ENCODE data around the gene DVL2.
A peak's percentile ranks its signal among the peaks of the same experiment; 100 is the strongest.

The DVL2 gene

DNA sequence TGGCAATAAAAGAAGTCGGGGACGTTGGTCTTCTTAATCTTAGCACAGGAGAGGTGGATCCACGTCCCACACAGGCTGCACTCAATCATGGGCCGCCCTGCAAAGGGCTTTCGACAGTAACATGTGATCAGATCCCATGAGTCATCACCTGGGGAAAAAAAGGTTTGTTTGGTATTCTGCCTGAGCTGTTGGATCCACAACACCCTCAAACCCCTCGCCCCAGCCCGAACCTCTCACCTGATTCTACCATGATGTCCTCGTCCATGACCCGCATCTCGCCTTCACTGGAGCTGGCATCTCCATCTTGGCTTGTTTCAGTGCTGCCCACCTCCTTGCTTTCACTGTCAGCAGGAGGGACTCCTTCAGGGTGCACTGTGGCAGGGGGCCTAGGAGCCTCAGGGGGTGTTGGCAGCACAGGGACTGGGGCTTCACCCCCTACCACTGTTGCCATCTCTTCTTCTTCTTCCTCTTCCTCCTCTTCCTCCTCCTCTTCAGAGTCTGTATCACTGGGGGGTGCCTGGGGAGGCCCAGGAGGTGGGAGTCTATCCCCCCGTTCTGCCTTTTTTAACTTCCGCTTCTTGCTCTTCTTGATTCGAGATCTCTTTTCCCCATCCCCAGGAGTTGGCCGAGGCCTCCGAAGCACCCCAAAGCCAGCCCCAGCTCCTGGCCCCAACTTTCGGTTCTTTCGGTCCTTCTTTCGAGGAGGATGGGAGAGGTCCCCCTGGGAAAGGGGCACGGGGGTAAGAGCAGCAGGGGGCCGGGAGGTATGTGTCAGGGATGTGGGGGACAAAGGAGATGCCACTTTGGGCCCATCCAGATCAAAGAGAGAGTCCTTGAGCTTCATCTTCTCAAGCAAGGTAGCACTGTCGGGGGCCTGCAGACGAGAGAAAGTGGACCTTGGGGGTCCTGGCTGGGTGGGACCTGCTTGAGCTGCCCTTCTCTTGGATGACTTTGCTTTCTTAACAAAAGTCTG is 1.7 kb upstream of the DVL2 start:
- Mint-ChIP-seq H3K27me3 (no peaks in the 10 kb centered on the region), H3K36me3 (peaks cover 36% of the 10 kb centered on the region)

DNA sequence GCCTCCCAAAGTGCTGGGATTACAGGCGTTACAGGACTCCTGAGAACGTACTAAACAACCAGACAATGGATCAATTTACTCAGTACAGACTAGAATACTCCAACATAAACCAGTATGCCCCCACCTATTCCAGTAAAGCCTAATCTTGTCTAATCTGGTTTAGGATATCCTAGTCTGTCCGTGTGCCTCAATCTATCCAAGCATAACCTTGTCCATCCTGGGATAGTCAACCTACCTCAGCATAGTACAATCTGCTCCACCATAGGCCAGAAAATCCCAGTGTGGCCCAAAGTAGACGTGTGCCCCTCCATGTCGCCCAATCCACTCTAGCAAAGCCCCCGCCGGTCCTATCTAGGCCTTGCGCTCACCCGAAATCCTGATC is 625 bp downstream of the DVL2 start:
- peak; percentile 1 for ATAC-seq
- no peaks in the 10 kb centered on the region for H3K9me3 Mint-ChIP-seq
- H3K4me1 Mint-ChIP-seq: peaks cover 58% of the 10 kb centered on the region
- H3K4me3 Mint-ChIP-seq: peak overlapping the region; percentile 96
- no peaks in the 10 kb centered on the region for H3K27me3 Mint-ChIP-seq
- peak overlapping the region; percentile 92 for H3K27ac Mint-ChIP-seq
- H3K36me3 Mint-ChIP-seq: peaks cover 39% of the 10 kb centered on the region

More for the DNA sequence above, 1.7 kb upstream of the DVL2 start:
- peak overlapping the region; percentile 96 for H3K4me3 Mint-ChIP-seq
- ATAC-seq: no peak
- peaks cover 69% of the 10 kb centered on the region for H3K4me1 Mint-ChIP-seq
- no peaks in the 10 kb centered on the region for H3K9me3 Mint-ChIP-seq
- peak overlapping the region; percentile 43 for H3K27ac Mint-ChIP-seq

DNA sequence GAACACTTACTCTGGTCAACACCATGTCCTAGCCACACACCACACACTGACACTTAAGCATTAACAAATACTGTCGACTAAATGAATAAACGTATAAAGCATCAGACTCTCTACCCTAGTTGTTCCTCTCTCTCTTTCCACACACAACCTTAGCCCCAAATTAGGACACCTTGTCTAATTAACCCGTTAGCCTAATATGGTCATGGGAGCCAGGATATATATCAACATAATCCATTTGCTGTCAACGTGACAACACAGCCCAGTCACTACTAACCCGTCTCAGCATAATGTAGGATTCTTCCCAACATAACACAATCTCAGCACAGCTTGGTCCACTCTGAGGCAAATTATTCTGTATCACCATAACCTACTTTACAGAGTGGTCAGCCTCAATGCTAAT is 2.2 kb downstream of the DVL2 start:
- Mint-ChIP-seq H3K4me3 (peak overlapping the region; percentile 96), H3K27me3 (no peaks in the 10 kb centered on the region), H3K9me3 (no peaks in the 10 kb centered on the region), H3K4me1 (peaks cover 60% of the 10 kb centered on the region), H3K27ac (no peak overlapping the region), H3K36me3 (peaks cover 53% of the 10 kb centered on the region)
- no peak for ATAC-seq

DNA sequence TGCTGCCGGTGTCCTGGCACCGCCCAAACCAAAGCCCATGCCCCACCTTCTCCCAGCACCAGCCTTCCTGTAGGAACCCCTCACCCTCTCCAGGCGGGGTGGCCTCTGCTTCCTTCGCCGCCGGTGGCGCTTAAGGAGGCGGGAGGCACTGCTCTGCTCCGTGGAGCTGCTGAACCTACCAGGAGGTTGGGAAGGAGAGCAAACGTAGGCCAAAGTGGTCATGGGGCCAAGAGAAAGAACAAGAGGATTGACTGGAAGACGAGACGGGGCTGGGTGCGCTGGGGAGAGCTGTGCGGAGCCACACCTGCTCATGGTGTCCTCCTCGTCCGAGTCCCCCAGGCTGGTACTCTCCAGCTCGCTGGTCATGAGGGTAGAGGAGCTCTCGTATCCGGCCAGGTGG is 4.8 kb downstream of the DVL2 start:
- Mint-ChIP-seq H3K27me3 (no peaks in the 10 kb centered on the region), H3K36me3 (peaks cover 34% of the 10 kb centered on the region), H3K4me3 (no peak overlapping the region), H3K9me3 (no peaks in the 10 kb centered on the region), H3K27ac (no peak overlapping the region), H3K4me1 (peaks cover 35% of the 10 kb centered on the region)
- no peak for ATAC-seq

DNA sequence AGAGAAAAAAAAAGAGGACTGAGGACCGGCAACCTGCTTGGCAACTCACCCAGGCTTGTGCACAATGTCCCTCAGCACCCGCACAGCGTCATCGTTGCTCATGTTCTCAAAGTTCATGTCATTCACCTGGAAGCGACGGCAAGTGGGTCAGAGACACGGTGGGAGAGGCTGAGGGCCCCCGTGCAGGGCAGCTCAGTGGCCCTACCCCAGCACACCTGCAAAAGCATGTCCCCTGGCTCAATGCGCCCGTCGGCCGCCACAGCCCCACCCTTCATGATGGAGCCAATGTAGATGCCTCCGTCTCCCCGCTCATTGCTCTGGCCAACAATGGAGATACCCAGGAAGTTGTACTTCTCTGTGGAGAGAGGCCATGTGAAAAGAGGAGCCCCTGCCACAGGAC is 5.4 kb downstream of the DVL2 start:
- no peaks in the 10 kb centered on the region for H3K27me3 Mint-ChIP-seq
- no peak overlapping the region for H3K4me3 Mint-ChIP-seq
- peaks cover 37% of the 10 kb centered on the region for H3K36me3 Mint-ChIP-seq
- H3K4me1 Mint-ChIP-seq: peaks cover 35% of the 10 kb centered on the region
- no peaks in the 10 kb centered on the region for H3K9me3 Mint-ChIP-seq
- H3K27ac Mint-ChIP-seq: no peak overlapping the region
- ATAC-seq: no peak

DNA sequence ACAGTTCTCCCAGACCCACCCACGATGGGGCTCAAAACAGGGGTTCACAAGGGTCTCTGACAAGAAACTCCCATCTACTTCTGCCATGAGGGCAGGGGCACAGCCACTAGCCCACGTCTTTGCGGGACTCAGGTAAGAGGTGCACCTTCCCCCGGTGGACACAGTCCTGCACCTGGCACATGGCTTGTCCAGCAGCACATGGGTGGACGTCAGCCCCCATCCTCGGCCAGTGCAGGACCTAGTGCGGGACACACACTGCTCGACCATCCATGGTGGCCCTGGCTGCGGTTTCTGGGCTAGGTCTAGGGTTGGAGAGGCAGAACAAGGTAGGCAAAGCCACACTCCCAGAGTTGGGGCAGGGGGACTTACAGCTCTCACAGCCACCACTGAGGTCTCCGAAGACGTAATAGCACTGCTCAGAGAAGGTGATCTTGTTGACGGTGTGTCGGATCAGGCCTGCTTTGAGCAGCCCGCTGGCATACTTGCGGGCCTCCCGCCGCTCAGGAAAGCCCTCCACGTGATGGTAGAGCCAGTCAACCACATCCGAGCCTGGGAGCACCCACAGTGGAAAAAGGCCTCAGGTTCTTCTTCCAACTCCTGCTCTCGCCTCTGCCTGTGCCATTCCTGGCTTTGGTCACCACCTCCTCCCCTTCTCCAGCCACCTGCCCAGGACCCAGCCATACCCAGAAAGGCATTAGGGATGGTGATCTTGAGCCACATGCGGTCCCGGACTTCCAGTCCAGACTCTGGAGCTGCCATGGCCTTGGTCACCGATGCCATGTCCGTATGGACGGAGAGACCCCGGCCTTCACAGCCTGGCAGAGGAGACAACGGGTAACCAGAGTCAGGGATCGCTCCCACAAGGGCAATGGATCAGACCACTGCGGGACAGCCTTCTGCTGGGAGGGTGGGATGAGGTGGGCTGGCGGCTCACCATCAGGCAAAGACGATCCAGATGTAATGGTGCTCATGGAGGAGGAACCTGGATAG is 7.3 kb downstream of the DVL2 start:
- no peak for ATAC-seq
- Mint-ChIP-seq H3K4me3 (no peak overlapping the region), H3K9me3 (no peaks in the 10 kb centered on the region), H3K4me1 (peaks cover 16% of the 10 kb centered on the region), H3K27ac (no peak overlapping the region), H3K36me3 (peaks cover 40% of the 10 kb centered on the region), H3K27me3 (no peaks in the 10 kb centered on the region)

DNA sequence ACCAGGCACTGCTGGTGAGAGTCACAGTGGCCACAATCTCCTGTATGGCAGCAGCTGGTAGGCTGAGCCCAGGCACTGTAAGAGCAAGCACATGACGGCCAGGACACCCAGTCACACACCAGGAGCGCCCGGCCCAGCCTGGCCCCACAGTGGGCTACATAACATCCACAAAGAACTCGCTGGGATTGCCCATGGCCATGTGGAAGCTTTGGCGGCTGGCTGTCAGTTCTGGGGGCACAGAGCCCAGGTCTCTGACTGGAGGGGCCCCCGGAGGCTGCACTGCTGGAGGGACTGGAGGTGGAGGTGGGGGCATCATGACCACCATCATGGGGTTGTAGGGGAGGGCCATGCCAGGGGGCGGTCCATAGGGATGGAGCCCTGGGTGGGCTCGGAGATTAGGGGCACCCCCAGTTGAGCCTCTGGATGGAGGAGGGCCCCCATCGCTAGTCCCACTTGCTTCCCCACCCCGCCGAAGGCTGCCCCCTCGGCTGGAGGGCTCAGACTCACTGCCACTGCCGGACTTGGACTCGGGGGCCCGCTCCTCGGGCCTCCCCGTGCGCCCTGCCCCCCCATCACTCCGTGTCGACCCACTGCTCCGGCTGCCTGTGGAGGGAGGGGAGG is 8.5 kb downstream of the DVL2 start:
- H3K27me3 Mint-ChIP-seq: no peaks in the 10 kb centered on the region
- no peak overlapping the region for H3K27ac Mint-ChIP-seq
- H3K36me3 Mint-ChIP-seq: peaks cover 38% of the 10 kb centered on the region
- peak; percentile 9 for ATAC-seq
- H3K9me3 Mint-ChIP-seq: no peaks in the 10 kb centered on the region
- H3K4me3 Mint-ChIP-seq: no peak overlapping the region
- H3K4me1 Mint-ChIP-seq: peaks cover 16% of the 10 kb centered on the region

DNA sequence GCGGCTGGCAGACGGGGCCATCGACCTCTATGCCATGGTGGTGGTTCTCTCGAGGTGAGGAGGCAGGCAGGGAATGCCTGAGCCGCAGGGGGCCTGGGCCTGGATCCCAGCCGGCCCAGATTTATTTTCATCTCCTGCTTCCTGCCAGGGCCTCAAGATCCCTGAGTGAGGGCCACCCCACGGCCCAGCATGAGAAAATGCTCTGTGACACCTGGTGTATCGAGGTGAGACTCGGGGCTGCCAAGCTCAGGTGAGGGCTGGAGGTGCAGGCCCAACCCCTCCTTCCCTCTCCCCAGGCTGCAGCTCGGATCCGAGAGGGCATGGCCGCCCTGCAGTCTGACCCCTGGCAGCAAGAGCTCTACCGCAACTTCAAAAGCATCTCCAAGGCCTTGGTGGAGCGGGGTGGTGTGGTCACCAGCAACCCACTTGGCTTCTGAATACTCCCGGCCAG is 9.6 kb downstream of the DVL2 start:
- Mint-ChIP-seq H3K27ac (no peak overlapping the region), H3K9me3 (no peaks in the 10 kb centered on the region), H3K36me3 (peaks cover 37% of the 10 kb centered on the region), H3K4me3 (no peak overlapping the region), H3K27me3 (no peaks in the 10 kb centered on the region), H3K4me1 (peaks cover 22% of the 10 kb centered on the region)
- no peak for ATAC-seq

DNA sequence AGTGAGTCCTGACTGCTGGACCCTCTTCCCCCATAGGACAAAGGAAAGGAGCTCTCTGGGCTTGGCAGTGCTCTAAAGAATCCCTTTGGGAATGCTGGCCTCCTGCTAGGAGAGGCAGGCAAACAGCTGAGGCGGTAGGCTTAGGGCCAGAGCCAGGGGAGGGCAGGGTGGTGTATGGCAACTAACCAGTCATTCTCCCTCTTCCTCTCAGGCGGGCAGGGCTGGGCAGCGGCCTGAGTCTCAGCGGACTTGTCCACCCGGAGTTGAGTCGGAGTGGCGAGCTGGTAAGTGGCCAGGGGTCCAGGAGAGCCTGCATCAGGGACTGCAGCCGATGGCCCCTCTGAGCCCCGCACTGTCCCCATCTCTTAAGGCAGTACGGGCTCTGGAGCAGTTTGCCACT is 10.2 kb downstream of the DVL2 start:
- Mint-ChIP-seq H3K4me1 (peaks cover 27% of the 10 kb centered on the region), H3K36me3 (peaks cover 31% of the 10 kb centered on the region), H3K27ac (no peak overlapping the region), H3K9me3 (no peaks in the 10 kb centered on the region), H3K27me3 (no peaks in the 10 kb centered on the region), H3K4me3 (no peak overlapping the region)
- ATAC-seq: no peak

DNA sequence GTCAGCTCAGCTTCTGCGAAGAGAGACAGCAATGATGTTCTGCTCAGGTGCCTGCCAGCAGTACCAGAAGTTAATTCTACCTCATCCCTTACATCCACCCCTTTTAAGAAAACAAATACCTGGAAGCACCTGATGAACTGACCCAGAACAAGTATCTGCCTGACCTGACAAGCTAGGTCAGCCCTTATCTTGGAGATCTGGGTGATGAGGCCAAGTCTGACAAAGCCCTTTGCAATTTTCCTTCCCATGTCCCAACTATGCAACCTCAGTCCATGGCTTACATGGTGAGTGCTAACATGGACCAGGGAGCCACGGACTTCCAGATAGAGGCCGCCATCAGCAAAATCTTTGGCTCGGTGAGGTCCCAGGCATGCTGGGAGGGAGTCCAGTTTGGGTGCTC is 10.9 kb downstream of the DVL2 start:
- H3K27ac Mint-ChIP-seq: no peak overlapping the region
- H3K36me3 Mint-ChIP-seq: peaks cover 25% of the 10 kb centered on the region
- H3K27me3 Mint-ChIP-seq: no peaks in the 10 kb centered on the region
- H3K4me3 Mint-ChIP-seq: no peak overlapping the region
- no peaks in the 10 kb centered on the region for H3K9me3 Mint-ChIP-seq
- ATAC-seq: no peak
- peaks cover 35% of the 10 kb centered on the region for H3K4me1 Mint-ChIP-seq

DNA sequence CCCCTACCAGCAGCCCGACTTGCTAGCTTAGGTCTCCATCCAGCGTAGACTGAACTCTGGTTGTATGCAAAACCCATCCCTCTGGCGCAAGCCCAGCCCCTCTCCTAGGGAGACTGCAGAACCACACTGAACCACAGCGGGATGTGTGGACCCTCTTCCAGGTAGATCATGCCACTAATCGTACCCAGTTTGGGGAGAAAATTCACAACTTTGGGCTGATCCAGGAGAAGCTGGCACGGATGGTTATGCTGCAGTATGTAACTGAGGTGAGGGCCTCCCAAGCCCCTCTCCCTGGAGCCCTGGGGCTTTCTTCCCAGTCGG is 11.4 kb downstream of the DVL2 start:
- H3K9me3 Mint-ChIP-seq: no peaks in the 10 kb centered on the region
- no peak overlapping the region for H3K27ac Mint-ChIP-seq
- no peaks in the 10 kb centered on the region for H3K27me3 Mint-ChIP-seq
- peaks cover 36% of the 10 kb centered on the region for H3K4me1 Mint-ChIP-seq
- H3K4me3 Mint-ChIP-seq: no peak overlapping the region
- ATAC-seq: no peak
- peaks cover 20% of the 10 kb centered on the region for H3K36me3 Mint-ChIP-seq

DNA sequence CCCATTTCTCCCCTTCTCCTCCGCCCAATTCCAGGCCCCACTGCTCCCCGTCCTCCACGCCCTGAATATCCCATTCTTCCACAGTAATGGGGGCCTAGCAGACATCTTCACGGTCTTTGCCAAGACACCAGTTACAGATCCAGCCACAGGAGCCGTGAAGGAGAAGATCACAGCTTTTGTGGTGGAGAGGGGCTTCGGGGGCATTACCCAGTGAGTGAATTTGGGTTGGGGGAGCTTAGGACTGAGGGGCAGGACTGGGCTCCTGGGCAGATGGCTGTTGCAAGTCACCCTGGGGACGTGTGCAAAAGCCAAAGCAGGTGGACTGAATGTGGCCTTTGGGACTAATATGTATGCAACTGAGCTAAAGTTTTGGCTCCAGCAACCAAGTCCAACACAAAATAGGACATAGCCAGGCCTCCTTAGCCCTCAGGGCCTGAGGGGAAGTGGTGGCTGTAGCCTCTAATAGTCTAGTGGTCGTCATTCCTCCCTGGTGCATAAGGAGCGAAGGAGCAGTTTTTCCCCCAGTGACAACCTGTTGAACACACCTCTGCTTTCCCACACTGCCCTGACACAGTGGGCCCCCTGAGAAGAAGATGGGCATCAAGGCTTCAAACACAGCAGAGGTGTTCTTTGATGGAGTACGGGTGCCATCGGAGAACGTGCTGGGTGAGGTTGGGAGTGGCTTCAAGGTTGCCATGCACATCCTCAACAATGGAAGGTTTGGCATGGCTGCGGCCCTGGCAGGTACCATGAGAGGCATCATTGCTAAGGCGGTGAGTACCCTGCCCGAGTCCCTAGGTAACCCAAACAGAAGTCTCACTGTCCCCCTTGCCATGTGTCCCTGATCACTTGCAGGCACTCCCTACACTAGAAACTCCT is 12.0 kb downstream of the DVL2 start:
- no peak overlapping the region for H3K4me3 Mint-ChIP-seq
- peaks cover 39% of the 10 kb centered on the region for H3K4me1 Mint-ChIP-seq
- no peaks in the 10 kb centered on the region for H3K9me3 Mint-ChIP-seq
- no peak for ATAC-seq
- H3K27ac Mint-ChIP-seq: peak overlapping the region; percentile 85
- H3K36me3 Mint-ChIP-seq: peaks cover 14% of the 10 kb centered on the region
- H3K27me3 Mint-ChIP-seq: no peaks in the 10 kb centered on the region

DNA sequence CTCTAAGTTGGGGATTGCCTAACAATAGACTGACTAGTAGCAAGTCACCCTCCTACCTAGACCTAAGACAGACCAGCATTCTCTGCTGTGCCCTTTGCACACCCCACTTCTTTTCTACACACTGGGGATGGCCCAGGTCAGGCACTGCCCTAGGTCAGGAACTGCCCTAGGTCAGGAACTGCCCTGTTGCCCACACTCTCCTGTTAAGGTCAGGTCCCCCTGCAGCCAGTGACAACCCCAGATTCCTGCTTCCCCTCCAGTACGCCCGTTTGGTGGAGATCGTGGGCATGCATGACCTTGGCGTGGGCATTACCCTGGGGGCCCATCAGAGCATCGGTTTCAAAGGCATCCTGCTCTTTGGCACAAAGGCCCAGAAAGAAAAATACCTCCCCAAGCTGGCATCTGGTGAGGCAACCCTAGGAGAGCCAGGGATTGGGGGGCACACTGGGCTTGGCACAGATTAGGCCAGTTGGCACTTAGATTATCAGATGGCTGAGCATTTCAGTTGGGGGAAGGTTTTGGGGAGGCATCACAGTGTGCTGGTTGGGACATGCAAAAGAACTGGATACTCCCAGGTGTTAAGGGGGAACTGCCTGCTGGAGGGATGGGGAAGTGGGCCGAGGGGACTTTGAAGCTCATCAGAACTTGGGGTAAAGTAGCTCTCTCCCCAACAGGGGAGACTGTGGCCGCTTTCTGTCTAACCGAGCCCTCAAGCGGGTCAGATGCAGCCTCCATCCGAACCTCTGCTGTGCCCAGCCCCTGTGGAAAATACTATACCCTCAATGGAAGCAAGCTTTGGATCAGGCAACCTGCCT is 12.8 kb downstream of the DVL2 start:
- Mint-ChIP-seq H3K4me3 (peak overlapping the region; percentile 91), H3K27ac (peak overlapping the region; percentile 85), H3K27me3 (no peaks in the 10 kb centered on the region), H3K9me3 (no peaks in the 10 kb centered on the region), H3K36me3 (peaks cover 9% of the 10 kb centered on the region), H3K4me1 (peaks cover 44% of the 10 kb centered on the region)
- ATAC-seq: no peak
